ENCODE measurements around the gene SF3B6.
"Not testable (repeated sequence)": the region's sequence is repeated elsewhere in the genome, so short reads cannot be mapped to it uniquely, and the experiment has no call there.

Gene SF3B6, protein sequence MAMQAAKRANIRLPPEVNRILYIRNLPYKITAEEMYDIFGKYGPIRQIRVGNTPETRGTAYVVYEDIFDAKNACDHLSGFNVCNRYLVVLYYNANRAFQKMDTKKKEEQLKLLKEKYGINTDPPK

DNA sequence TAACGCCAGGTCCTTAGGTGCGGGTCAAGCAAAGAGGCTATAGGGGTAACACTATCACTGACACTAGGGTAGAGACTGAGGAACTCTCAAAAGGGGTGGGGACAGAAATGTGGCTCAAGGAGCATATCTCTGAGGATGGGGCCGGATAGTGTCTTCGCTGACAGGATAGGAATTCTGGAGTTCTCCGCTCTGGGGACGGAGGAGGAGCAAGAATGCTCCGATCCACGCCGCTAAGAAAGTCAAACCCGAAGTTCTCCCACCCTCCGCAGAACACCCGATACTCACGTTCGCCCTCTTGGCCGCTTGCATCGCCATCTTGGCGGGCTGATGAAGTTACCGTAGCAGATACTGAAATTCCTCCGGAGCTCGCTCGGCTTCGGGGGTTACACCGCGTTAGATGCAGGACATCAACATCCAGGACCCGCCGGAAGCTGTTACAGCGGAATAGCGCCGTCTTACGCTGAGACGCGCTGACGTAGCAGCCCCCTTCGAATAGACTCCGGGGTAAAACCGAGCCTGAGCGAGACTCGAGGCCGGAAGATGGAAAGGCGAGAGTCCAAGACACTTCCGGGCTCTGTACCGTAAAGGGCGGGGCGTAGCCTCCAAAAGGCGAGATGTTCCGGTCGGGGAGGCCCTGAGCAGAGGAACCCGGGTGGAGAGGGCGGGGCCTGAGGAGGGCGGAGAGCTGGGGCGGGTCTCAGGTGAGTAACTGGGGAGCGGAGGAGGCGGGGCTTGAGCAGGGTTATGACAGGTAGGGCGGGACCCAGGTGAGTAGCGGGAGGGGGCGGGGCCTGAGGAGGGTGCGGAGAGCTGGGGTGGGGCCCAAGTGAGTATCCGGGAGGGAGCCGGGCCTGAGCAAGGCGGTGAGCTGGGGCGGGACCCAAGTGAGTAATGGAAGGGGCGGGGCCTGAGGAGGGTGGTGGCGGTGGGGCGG, at the start of gene SF3B6:
SF3B6 (minus strand) TSS at position 412 of the 934 bp plus-strand sequence; CDS start at position 315, 97 bp downstream.
- peak; percentile 92 to 99 (median 97) for DNase-seq
- intact Hi-C loops (cut with DNase I), result loop anchor here (2.0 to 10.0 kb wide), 2 partner anchors 49 to 149 kb away; partner anchors contain the start of genes ATAD2B, FAM228B and PFN4

DNA sequence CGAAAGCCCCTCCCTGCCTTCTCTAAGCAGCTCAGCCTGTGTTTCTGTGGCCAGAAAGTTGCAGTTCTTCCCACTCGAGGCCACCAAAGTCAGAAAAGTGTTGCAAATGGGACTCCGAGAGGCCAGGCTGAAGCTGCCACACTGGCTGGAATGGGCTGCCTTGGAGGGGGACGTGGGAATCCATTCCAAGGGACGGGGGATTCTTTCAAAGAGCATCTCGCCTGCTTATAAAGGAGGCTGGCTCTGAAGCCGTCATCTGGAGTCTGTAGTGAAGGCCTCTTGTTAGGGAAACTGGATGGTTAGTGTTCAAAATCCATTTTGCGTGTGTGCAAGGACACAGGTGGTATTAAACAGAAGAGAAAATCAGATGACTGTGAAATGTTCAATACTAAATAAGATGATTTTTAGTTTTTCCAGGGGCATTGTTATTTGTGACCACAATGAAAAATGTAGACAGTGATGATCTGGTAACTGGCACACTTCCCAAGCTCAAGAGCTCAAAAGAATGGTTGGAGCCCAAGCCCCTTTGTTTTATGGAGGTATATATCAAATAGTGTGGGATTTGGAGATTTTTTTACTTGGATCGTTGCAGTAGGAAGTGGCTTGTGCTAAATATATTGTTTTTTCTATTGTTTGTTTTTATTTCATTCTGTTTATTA, 47.9 kb upstream of the SF3B6 start:
- peak in 2 of 42 donors; percentile 49 to 50 for DNase-seq
- intact Hi-C loops (cut with DNase I), result loop anchor here (10.0 kb wide), 1 partner anchor 49 kb away; the partner anchor contains the start of gene SF3B6

DNA sequence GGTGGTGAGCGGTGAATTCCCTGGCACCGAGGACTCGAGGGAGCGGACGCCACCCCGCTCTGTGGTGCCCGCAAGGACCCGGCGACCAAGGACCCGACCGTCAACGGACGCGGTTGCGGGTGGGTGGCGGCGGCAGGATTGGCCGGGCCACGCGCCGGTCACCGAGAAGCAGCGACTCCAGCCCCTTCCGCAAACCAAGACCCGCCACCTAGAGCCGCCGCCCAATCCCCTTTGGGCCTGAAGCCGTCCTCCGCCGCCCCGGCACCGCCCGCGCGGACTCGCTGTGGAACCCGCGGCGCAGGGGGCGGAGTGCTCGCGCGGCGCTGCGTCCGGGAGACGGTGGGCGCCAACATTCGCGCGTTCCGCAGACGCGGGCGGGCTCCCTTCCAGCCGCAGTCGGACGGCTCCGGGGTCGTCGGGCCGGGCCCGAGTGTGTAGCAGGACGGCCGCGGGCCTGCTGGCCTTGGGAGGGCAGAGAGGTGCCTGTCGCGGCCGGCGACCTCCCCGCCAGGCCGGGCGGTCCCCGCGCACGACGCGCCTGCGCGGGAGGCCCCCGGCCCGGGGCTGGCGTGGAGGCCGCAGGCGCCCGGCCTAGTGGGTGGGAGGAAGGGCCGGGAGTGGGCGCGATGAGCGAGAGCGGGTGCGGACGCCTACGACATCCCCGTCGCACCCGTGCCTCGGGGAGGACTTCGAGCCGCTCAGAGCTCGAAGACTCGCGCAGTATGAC, 47.2 kb upstream of the SF3B6 start, which contains the start of the genes FAM228B and PFN4:
FAM228B (plus strand) TSS at position 275 of the 727 bp plus-strand sequence. CDS start 893 bp downstream, outside the sequence.
PFN4 (minus strand) TSS at position 140 of the 727 bp plus-strand sequence. CDS start 799 bp downstream, outside the sequence.
- intact Hi-C loops (cut with DNase I), result loop anchor here (10.0 kb wide), 1 partner anchor 49 kb away; the partner anchor contains the start of gene SF3B6
- peak; percentile 71 to 94 (median 89) for DNase-seq

DNA sequence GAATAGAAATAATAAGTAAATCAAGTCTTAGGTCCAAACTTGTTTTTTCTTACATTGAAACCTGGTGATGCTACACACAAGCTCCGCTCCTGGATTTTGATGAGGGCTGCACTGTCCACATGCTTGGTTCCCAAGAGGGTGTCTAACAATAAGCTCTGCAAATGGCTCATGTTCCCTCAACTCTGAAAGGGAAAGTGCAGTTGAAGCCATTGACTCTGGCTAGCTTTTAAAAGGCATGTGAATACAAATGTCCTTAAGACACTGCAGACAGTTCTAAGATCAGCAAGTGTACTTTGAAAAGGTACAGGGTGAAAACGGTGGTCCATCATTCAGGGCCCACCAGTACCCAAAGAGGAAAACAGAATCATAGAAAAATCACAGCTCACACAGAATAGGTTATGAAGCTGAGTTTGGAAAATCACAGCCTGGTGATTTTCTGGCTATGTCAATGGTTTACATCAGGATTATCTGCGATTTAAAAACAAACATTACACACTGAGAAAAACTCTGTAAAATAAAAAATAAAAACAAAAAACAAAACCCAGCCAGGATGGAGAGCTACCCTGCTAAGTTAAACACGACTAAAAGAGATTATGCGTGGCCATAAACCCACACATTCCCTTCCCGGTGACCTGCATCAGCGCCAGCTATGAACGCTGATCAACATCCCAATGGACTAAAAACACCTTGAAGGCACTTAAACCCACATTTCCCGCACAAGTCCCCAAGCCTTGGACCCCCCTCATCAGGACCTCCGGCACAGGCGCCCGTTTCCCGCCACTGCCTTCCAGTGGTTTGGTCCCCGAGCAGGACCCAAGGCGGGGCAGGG, 46.5 kb upstream of the SF3B6 start:
- intact Hi-C loops (cut with DNase I), result loop anchor here (10.0 kb wide), 1 partner anchor 48 kb away; the partner anchor contains the start of gene SF3B6
- DNase-seq, result peak in 1 of 42 donors; percentile 10

DNA sequence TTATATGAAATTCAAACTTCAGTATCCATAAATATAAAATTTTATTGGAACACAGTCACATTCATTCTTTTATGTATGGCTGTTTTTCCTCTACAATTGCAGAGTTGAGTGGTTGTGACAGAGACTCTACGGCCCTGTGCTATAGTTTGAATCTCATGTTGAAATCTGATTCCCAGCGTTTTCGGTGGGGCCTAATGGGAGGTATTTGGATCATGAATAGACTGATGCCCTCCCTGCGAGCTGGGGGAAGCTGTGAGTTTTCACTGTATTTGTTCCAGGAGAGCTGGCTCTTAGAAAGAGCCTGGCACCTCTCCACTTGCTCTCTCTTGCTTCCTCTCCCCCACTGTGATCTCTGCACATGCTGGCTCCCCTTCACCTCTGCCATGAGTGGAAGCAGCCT, 45.3 kb upstream of the SF3B6 start:
- intact Hi-C loops (cut with DNase I), result loop anchor here (10.0 kb wide), 1 partner anchor 47 kb away; the partner anchor contains the start of gene SF3B6
- DNase-seq, result peak in 1 of 42 donors; percentile 11

DNA sequence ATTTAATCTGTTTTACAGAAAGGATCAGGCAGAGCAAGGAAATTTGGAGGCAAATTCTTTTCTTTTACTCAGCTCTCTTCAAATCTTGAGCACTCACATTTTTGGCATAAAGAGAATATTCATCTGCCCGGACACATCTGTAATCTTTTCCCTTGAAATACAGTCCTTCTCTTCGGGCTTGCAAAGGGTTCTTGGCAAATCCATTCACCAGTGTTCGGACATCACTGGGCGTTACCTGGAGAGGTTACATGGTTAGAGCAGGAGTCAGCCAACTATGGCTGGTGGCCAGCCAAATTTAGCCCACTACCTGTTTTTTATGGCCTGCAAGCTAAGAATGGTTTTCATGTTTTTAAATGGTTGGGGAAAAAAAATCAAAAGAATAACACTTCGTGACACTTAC, 44.9 kb upstream of the SF3B6 start:
- intact Hi-C loops (cut with DNase I), result loop anchor here (10.0 kb wide), 1 partner anchor 46 kb away; the partner anchor contains the start of gene SF3B6

DNA sequence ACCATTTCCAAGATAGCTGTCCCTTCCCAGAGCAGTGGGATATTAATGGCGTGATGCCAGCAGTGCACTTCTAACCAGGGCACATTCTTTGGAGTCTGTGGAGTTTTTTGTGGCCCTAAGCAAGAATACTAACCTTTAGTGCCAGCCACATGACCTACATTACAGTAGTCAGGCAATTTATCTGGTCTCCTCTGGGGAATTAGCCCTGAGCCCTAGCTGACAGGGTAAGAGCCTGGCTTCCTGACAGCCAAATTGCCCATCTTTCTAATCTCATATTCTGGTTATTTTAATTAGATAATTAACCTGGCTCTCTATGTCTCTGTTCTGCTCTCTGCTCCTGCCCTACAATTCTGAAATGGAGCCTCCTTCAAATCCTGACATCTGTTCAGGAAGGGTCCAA, 41.8 kb upstream of the SF3B6 start:
- intact Hi-C loops (cut with DNase I), result no loop called here

More for the DNA sequence above, 44.9 kb upstream of the SF3B6 start:
- DNase-seq, result no peak

DNA sequence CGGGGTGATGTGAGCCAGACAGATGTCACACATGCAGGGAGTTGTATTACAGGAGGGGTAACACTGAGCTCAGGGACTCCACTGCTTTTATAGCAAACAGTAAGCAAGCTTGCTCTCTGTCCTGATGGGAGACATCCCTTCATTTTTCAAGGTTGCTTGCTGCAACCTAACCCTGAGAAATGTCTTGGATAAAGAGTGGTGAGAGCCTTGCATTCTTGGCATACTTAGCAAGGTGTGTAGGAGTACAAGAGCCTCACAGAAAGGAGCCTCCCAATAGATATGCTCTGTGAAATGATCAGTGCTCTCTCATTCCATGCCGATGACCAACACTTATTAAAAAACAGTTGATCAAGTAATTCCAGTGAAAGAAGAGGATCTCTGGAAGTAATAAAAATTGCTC, 38.9 kb upstream of the SF3B6 start:
- no peak for DNase-seq
- intact Hi-C loops (cut with DNase I), result no loop called here

More for the DNA sequence above, 41.8 kb upstream of the SF3B6 start:
- no peak for DNase-seq

DNA sequence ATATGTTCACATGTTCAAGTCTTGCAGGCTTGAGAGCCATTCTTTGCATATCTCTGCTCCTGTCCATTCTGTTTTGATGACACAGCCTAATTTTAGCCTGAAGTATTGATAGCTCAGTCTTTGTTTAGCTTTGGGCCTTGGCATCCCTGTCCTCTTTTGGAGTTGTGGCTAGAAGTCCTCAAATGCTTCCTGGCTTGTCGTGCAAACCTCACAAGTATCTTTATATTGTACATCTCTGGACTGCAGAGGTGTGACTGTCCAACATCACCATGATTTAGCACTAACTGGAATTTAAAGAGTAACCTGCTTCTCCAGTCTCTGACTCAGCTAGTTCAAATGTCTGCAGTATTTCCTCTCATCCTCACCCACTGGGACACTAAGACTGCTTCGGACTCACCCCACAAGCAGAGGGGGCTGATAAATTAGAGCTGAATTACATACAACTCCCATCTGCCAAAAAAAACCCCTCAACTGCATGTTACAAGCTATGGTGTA, 35.3 kb upstream of the SF3B6 start:
- DNase-seq, result no peak
- intact Hi-C loops (cut with DNase I), result no loop called here

DNA sequence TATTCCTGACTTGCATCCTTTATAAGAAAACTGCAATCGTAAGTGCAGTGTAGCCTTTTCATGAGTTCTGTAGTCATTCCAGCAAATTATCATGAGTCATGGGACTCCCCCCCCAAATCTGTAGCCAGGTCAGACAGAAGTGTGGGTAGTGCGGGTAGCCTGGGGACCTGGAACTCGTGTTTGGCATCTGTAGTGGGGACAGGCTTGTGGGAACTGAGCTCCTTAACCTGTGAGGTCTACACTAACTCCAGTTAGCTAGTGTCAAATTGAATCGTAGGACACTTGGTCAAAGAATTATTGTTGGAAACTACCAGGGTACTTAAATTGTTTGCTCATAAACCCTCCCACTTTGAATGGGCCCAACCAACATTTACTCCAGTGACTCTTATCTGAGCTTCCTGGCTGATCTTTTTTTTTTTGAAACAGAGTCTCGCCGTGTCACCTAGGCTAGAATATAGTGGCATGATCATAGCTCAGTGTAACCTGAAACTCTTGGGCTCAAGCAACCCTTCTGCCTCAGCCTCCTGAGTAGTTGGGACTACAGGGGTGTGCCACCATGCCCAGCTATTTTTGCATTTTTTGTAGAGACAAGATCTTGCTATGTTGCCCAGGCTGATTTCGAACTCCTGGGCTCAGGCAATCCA, 34.7 kb upstream of the SF3B6 start:
- intact Hi-C loops (cut with DNase I), result no loop called here
- DNase-seq, result no peak

DNA sequence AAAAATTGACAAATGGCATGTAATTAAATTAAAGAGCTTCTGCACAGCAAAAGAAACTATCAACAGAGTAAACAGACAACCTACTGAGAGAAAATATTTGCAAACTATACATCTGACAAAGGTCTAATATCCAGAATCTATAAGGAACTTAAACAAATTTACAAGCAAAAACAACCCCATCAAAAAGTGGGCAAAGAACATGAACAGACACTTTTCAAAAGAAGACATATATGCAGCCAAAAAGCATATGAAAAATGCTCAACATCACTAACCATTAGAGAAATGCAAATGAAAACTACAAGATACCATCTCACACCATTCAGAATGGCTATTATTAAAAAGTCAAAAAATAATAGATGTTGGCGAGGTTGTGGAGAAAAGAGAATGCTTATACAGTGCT, 33.3 kb upstream of the SF3B6 start:
- not testable (repeated sequence) for DNase-seq

DNA sequence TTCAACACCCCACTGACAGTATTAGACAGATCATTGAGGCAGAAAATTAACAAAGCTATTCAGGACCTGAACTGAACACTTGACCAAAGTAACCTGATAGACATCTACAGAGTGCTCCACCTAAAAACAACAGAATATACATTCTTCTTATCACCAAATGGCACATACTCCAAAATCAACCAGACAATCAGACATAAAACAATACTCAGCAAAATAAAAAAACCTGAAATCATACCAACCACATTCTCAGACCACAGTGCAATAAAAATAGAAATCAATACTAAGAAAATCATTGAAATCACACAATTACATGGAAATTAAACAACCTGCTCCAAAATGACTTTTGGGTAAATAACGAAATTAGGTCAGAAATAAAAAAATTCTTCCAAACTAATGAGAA, 31.2 kb upstream of the SF3B6 start:
- intact Hi-C loops (cut with DNase I), result no loop called here
- DNase-seq, result no peak

More for the DNA sequence above, 33.3 kb upstream of the SF3B6 start:
- intact Hi-C loops (cut with DNase I), result not testable (repeated sequence)

DNA sequence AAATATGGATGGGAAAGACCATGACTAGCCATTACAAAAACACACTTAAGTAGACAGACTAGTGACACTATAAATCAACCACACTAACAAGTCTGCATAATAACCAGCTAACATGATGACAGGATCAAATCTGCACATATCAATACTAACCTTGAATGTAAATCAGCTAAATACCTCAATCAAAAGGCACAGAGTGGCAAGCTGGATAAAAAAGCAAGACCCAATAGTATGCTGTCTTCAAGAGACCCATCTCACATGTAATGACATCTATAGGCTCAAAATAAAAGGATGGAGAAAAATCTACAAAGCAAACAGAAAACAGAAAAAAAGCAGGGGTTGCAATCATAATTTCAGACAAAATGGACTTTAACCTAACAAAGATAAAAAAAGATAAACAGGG, 30.7 kb upstream of the SF3B6 start:
- intact Hi-C loops (cut with DNase I), result no loop called here

DNA sequence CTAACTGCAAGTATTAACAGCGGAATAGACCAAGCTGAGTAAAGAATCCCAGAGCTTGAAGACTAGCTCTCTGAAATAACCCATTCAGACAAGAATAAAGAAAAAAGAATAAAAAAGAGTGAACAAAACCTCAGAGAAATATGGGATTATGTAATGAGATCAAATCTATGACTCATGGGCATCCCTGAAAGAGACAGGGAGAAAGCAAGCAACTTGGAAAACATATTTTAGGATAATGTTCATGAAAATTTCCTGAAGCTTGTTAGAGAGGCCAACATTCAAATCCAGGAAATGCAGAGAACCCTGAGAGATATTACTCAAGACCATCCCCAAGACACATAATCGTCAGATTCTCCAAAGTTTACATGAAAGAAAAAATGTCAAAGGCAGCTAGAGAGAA, 29.7 kb upstream of the SF3B6 start:
- DNase-seq, result no peak
- intact Hi-C loops (cut with DNase I), result no loop called here

More for the DNA sequence above, 30.7 kb upstream of the SF3B6 start:
- DNase-seq, result no peak

DNA sequence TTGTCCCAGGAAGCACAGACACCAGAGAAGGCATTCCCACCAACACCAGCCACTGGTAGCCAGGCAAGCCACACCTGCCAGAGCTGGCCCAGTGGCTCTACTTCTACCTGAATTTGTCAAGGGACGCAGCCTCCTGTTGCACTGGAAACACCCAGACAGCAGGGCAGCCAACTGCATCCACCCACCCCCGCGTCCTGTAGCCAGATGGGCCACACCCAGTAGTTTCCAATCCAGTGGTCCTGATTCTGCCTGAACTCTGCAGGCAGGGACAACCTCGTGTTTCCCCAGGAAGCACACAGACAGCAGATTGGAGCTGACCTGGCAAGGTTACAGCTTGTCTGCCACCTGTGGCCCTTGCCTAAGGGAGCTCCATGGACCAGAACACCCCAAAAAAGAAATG, 28.8 kb upstream of the SF3B6 start:
- intact Hi-C loops (cut with DNase I), result no loop called here
- DNase-seq, result no peak

DNA sequence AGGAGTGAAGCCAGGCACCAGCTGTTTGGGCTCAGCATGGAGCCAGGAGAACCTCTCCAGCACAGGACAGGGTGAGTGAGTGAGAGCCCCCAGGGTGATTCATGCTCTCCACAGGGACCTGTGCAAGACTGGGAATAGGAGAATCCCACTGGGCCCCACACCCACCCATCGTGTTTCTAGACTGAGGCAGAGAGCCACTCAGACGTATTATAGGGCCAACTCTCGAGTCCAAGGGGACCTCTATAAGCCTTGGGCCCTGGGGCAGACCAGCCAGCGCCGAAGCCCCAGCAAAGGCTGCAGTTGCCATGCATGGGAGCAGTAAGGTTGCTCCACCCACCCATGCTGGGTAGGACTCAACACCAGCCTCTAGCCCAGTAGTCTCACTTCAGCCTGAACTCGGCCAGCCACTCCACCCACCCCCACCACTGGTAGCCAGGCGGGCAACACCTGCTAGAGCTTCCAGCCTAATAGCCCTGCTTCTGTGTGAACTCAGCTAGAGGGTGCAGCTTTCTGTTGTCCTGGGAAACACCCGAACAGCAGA, 28.1 kb upstream of the SF3B6 start:
- intact Hi-C loops (cut with DNase I), result no loop called here
- no peak for DNase-seq

DNA sequence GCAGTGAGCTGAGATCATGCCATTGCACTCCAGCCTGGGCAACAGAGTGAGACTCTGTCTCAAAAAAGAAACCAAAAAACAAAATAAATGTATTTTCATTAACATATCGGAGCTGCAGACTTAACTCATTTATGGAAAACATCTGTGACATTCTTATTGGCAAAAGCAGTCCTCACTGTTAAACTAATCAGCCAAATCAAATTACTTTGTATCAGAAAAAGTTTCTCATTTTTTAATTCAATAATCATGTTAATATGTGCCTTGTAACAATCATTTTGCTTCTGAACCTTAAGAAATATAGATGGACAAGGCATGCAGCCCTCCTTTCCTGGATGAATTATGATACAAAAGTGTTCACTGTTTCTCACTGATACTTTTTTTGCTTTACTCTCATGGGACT, 26.6 kb upstream of the SF3B6 start:
- DNase-seq, result no peak
- intact Hi-C loops (cut with DNase I), result no loop called here

Data from head of caudate nucleus (tissue), 42 donors.